ENCODE measurements around the gene TRH.

- TF ChIP-seq POLR2A (IDR thresholded peaks at IDR 0.05) (no peak), CTCF (IDR thresholded peaks at IDR 0.05) (no peak)
Observed at GRCh38 chr3:129966876-129967275, 7.6 kb upstream of the TRH start.
